ENCODE data around the gene MGAT1.

GRCh38 chr5:180848878-180849277, 46.3 kb upstream of the MGAT1 start:
- peak in 1 of 7 experiments; percentile 12 for TF ChIP-seq CTCF (IDR thresholded peaks at IDR 0.05)
- TF ChIP-seq POLR2A (IDR thresholded peaks at IDR 0.05), result no peak
